Hepatocyte (in vitro differentiated cells): ENCODE measurements around the gene ALG2. TPM values are rescaled to one million over a fixed set of nuclear protein-coding genes. Genes with fewer than 3 reads are reported as not detected.

Source experiments
- DNase-seq: peaks from one replicate; pipeline ENCODE4 v3.0.0-alpha.2; 2016; ENCODE audit warnings: low spot score
- H2AFZ ChIP-seq: fragments of 200-600 bp; sonication (generic); 2 replicates; pipeline ENCODE4 v1.6.0; 2016; ENCODE audit warnings: antibody characterized with exemption, mild to moderate bottlenecking
- H3K27ac ChIP-seq: fragments of 200-600 bp; sonication (generic); 2 replicates; pipeline ENCODE4 v1.5.1; 2016; ENCODE audit warnings: mild to moderate bottlenecking
- H3K27me3 ChIP-seq: fragments of 200-600 bp; sonication (generic); 2 replicates; pipeline ENCODE4 v1.6.1; 2016
- H3K36me3 ChIP-seq: fragments of 200-600 bp; sonication (generic); replicated peaks from 2 replicates; pipeline ENCODE4 v1.5.1; 2016; ENCODE audit warnings: low read depth; ENCODE audit not compliant: insufficient read depth
- H3K4me1 ChIP-seq: fragments of 200-600 bp; sonication (generic); 2 replicates; pipeline ENCODE4 v1.5.1; 2016; ENCODE audit warnings: mild to moderate bottlenecking, moderate library complexity; ENCODE audit not compliant: insufficient read depth
- H3K4me2 ChIP-seq: fragments of 200-600 bp; sonication (generic); 2 replicates; pipeline ENCODE4 v1.6.0; 2016
- H3K4me3 ChIP-seq: fragments of 200-600 bp; sonication (generic); 2 replicates; pipeline ENCODE4 v1.5.1; 2016; ENCODE audit warnings: mild to moderate bottlenecking
- H3K79me2 ChIP-seq: fragments of 200-600 bp; sonication (generic); 2 replicates; pipeline ENCODE4 v1.6.0; 2017; ENCODE audit warnings: mild to moderate bottlenecking
- H3K9me2 ChIP-seq: fragments of 200-600 bp; sonication (generic); replicated peaks from 2 replicates; pipeline ENCODE4 v1.6.0; 2017; ENCODE audit warnings: mild to moderate bottlenecking; ENCODE audit not compliant: insufficient read depth
- H3K9me3 ChIP-seq: fragments of 200-600 bp; sonication (generic); 2 replicates; pipeline ENCODE4 v1.5.1; 2016; ENCODE audit warnings: low read depth, mild to moderate bottlenecking
- H4K20me1 ChIP-seq: fragments of 200-600 bp; sonication (generic); 2 replicates; pipeline ENCODE4 v1.6.0; 2016; ENCODE audit warnings: mild to moderate bottlenecking; ENCODE audit not compliant: insufficient read depth, poor library complexity, severe bottlenecking
- CTCF ChIP-seq: fragments of 200-600 bp; sonication (generic); IDR thresholded peaks from 2 replicates; pipeline ENCODE4 v1.5.1; 2016; ENCODE audit warnings: antibody characterized with exemption, mild to moderate bottlenecking; ENCODE audit not compliant: poor library complexity
- EZH2 ChIP-seq: fragments of 200-600 bp; sonication (generic); IDR thresholded peaks from 2 replicates; pipeline ENCODE4 v1.6.1; 2016; ENCODE audit warnings: antibody characterized with exemption, mild to moderate bottlenecking, borderline replicate concordance
- EZH2phosphoT487 ChIP-seq: fragments of 200-600 bp; sonication (generic); IDR thresholded peaks from one replicate; pipeline ENCODE4 v1.6.1; 2018; ENCODE audit warnings: antibody characterized with exemption, mild to moderate bottlenecking, low read depth, moderate library complexity; ENCODE audit not compliant: unreplicated experiment, severe bottlenecking
- WGBS: methylation state at CpG from one replicate; pipeline ENCODE4 v1.1.6; 2016; ENCODE audit warnings: low lambda C conversion rate; ENCODE audit errors: missing lambda C conversion rate; 5-methylcytosine and 5-hydroxymethylcytosine counted together
- polyA plus RNA-seq: library from polyadenylated mRNA; unstranded; fragments of >200 nt; fragmentation: Nextera tagmentation; extraction: Ambion mirVana; gene quantifications from 2 replicates; pipeline ENCODE4 v1.2.1, GENCODE V29; 2016
- total RNA-seq: library from RNA; depleted of rRNA; stranded (reverse); fragments of >200 nt; gene quantifications from 2 replicates; pipeline ENCODE4 v1.2.3, GENCODE V29; 2014

Gene ALG2
- total and polyA plus RNA-seq, 2 experiments from 2014 or later = 51.9 to 64.0 TPM

- Histone ChIP-seq H3K79me2 (no peaks in the 10 kb centered on the region), H3K4me2 (no peak overlapping the region), H2AFZ (no peak overlapping the region), H3K4me3 (no peak overlapping the region), H3K9me3 (no peaks in the 10 kb centered on the region), H3K27me3 (no peaks in the 10 kb centered on the region), H3K27ac (no peak overlapping the region), H4K20me1 (no peaks in the 10 kb centered on the region), H3K36me3 (no peaks in the 10 kb centered on the region), H3K9me2 (no peaks in the 10 kb centered on the region), H3K4me1 (peaks cover 7% of the 10 kb centered on the region)
- DNase-seq = no peak
- 51% methylated on average over 2 of the region's 2 CpGs for WGBS
- no peak for TF ChIP-seq EZH2
- TF ChIP-seq CTCF = no peak
These were observed 40.5 kb downstream of the ALG2 start for GRCh38 chr9:99181206-99181605.

- Histone ChIP-seq H3K27me3 (no peaks in the 10 kb centered on the region), H3K4me1 (peaks cover 7% of the 10 kb centered on the region), H3K79me2 (no peaks in the 10 kb centered on the region), H3K36me3 (no peaks in the 10 kb centered on the region), H3K4me2 (no peak overlapping the region), H3K27ac (no peak overlapping the region), H3K4me3 (no peak overlapping the region), H4K20me1 (no peaks in the 10 kb centered on the region), H3K9me2 (no peaks in the 10 kb centered on the region), H3K9me3 (no peaks in the 10 kb centered on the region), H2AFZ (no peak overlapping the region)
- TF ChIP-seq CTCF = no peak
- TF ChIP-seq EZH2phosphoT487 = no peak
- no peak for TF ChIP-seq EZH2
- DNase-seq = no peak
- 90% methylated on average over 9 of the region's 9 CpGs for WGBS
These were observed 41.1 kb downstream of the ALG2 start for GRCh38 chr9:99180662-99181061.

GRCh38 chr9:99180199-99180598 is 41.5 kb downstream of the ALG2 start:
- Histone ChIP-seq H3K36me3 (no peaks in the 10 kb centered on the region), H3K4me1 (peaks cover 7% of the 10 kb centered on the region), H3K4me2 (no peak overlapping the region), H3K9me2 (no peaks in the 10 kb centered on the region), H3K9me3 (no peaks in the 10 kb centered on the region), H3K79me2 (no peaks in the 10 kb centered on the region), H3K4me3 (no peak overlapping the region), H4K20me1 (no peaks in the 10 kb centered on the region), H3K27ac (no peak overlapping the region), H3K27me3 (no peaks in the 10 kb centered on the region), H2AFZ (no peak overlapping the region)
- TF ChIP-seq EZH2 (no peak), CTCF (no peak), EZH2phosphoT487 (no peak)
- WGBS = 94% methylated on average over 1 of the region's 1 CpG
- no peak for DNase-seq
